ENCODE results near the gene ATP10A. TPM values are rescaled to one million over a fixed set of nuclear protein-coding genes. Genes with fewer than 3 reads are reported as not detected.

The ATP10A gene
- total RNA-seq, 4 donors from 2014 or later = 2.7 to 7.0 (median 3.4) TPM

- Histone ChIP-seq H3K9me3 (no peaks in the 10 kb centered on the region), H3K4me3 (replicated peaks in 1 of 3) (no peak overlapping the region), H3K27me3 (no peaks in the 10 kb centered on the region), H3K36me3 (no peaks in the 10 kb centered on the region), H3K27ac (no peak overlapping the region), H3K4me1 (no peaks in the 10 kb centered on the region)
- 80 to 84% methylated on average over 10 of the region's 10 CpGs for WGBS, 2 donors
- TF ChIP-seq, protein P1, sequence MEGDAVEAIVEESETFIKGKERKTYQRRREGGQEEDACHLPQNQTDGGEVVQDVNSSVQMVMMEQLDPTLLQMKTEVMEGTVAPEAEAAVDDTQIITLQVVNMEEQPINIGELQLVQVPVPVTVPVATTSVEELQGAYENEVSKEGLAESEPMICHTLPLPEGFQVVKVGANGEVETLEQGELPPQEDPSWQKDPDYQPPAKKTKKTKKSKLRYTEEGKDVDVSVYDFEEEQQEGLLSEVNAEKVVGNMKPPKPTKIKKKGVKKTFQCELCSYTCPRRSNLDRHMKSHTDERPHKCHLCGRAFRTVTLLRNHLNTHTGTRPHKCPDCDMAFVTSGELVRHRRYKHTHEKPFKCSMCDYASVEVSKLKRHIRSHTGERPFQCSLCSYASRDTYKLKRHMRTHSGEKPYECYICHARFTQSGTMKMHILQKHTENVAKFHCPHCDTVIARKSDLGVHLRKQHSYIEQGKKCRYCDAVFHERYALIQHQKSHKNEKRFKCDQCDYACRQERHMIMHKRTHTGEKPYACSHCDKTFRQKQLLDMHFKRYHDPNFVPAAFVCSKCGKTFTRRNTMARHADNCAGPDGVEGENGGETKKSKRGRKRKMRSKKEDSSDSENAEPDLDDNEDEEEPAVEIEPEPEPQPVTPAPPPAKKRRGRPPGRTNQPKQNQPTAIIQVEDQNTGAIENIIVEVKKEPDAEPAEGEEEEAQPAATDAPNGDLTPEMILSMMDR (IDR thresholded peaks at IDR 0.05) = no peak
- TF ChIP-seq POLR2A (IDR thresholded peaks at IDR 0.05) = no peak
- intact Hi-C loops (cut with DNase I) = no loop called here
- no peak for DNase-seq
Measured at GRCh38 chr15:25743548-25744275, 119.4 kb downstream of the ATP10A start.

DNA sequence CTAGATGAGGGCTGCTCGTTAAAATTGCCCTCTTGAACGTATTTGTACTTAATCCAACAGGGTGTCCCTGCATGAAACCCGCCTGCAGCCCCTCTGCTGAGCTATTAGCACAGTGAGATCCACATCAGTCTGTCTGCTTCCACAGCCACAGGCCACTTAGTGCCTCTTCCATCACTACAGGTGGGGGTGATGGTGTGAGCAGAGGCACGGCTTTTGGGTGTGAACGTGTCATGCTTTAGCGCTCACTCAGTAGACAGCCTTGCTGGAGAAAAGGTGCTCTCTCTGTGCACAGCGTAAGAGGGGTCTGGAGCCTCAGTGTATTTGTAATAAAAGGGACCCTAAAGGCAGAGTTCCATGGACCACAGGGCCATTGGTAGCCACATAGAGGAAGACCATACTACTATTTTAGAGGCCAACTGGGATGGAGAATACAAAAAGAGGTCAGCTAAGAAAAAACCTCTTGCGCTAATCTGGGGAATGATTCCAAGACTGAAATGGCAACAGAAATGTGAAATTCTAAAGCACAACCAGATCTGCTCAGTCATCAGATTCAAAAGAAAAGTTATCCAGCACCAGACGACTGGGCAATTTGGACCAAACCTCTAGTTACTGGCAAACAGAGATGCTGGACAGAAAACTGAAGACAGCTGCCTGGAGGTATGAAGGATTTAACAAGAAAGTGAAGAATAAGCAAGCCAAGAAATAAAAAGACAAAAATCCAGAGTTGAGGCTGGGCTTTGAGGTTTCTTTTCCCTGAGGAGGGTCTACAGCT is 120.2 kb downstream of the ATP10A start:
- DNase-seq = no peak
- Histone ChIP-seq H3K27ac (no peak overlapping the region), H3K36me3 (no peaks in the 10 kb centered on the region), H3K4me3 (replicated peaks in 1 of 3) (no peak overlapping the region), H3K9me3 (no peaks in the 10 kb centered on the region), H3K4me1 (no peaks in the 10 kb centered on the region), H3K27me3 (no peaks in the 10 kb centered on the region)
- intact Hi-C loops (cut with DNase I) = no loop called here
- WGBS, 2 donors = 64 to 77% methylated on average over 8 to 9 of the region's 9 CpGs
- no peak for TF ChIP-seq POLR2A (IDR thresholded peaks at IDR 0.05)
- TF ChIP-seq, protein P1 (IDR thresholded peaks at IDR 0.05) = no peak

DNA sequence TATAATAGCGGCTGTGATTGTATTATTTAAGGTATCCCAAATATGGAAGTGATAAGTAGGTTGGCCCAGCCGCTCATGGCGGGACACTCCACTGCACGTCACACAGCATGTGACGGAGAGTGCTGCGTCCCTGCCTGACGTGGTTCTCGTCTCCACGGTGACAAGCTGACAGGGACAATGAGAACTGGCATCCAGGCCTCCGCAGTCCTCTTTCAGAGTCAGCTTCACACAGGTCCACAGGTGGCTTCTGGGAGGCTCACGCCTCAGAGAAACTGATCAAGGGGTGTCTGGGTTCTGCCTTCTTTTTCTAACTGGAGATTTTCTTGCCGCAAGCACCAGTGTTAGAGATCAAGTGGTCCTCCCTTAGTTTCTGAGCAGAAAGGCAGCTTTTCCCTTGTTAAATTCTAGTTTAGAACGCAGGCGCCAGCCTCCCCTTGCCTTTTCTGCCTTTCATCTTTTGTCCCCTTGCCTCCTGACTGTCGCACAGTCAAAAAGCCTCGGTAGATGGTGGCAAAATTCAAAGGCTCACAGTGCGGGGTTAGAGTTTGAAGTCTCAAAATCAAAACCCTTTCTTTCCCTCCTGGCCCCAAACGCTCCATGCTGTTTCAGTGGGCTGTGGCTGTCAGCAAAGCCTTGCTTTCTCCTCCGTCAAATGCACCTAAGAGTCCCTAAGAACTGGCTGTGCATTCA is 120.9 kb downstream of the ATP10A start:
- intact Hi-C loops (cut with DNase I) = no loop called here
- Histone ChIP-seq H3K27me3 (no peaks in the 10 kb centered on the region), H3K4me3 (replicated peaks in 1 of 3) (no peak overlapping the region), H3K27ac (no peak overlapping the region), H3K36me3 (no peaks in the 10 kb centered on the region), H3K4me1 (no peaks in the 10 kb centered on the region), H3K9me3 (no peaks in the 10 kb centered on the region)
- TF ChIP-seq, protein P1 (IDR thresholded peaks at IDR 0.05) = no peak
- TF ChIP-seq POLR2A (IDR thresholded peaks at IDR 0.05) = no peak
- WGBS, 2 donors = 80% methylated on average over 17 to 19 of the region's 19 CpGs
- DNase-seq = no peak

DNA sequence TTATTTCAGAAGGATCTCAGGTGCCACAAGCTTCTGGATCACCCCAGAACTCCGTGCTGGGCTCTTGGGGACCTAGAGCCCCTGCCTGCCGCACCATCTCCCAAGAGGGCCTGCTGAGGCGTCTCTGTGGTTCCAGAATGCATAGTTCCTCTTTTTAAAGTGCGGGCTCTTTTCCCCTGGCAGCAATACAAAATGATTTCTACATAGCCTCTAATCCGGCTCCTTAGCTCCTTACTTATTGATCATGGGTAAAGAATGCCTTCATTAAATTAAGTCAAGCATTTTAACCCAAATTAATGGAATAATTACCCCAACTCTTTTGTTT is 121.9 kb downstream of the ATP10A start:
- H3K4me1 ChIP-seq = no peaks in the 10 kb centered on the region
- 79 to 84% methylated on average over 5 of the region's 5 CpGs for WGBS, 2 donors
- no peak overlapping the region for H3K27ac ChIP-seq

More for the DNA sequence above, 121.9 kb downstream of the ATP10A start:
- TF ChIP-seq, protein P1 (IDR thresholded peaks at IDR 0.05) = no peak
- no peak for TF ChIP-seq POLR2A (IDR thresholded peaks at IDR 0.05)
- no peak overlapping the region for H3K4me3 ChIP-seq (replicated peaks in 1 of 3)
- no peaks in the 10 kb centered on the region for H3K36me3 ChIP-seq
- H3K27me3 ChIP-seq = no peaks in the 10 kb centered on the region
- intact Hi-C loops (cut with DNase I) = no loop called here
- no peak for DNase-seq
- H3K9me3 ChIP-seq = no peaks in the 10 kb centered on the region
